Activated T-helper 17 cell treated with anti-CD3 and anti-CD28 coated beads, Interleukin-2, amount 50 U/mL, for 72 hours (primary cell): ENCODE results near the gene PRPF38B. TPM values are rescaled to one million over a fixed set of nuclear protein-coding genes. Genes with fewer than 3 reads are reported as not detected.
"Not testable (repeated sequence)": the region's sequence is repeated elsewhere in the genome, so short reads cannot be mapped to it uniquely, and the experiment has no call there.

ENCODE experiments used
- ATAC-seq: fragments of 150-1000 bp; cut with Tn5 transposase; replicated peaks from 2 replicates; pipeline ENCODE4 v1.10.0; 2021; ENCODE audit warnings: mild to moderate bottlenecking, moderate library complexity
- H3K27ac Mint-ChIP-seq: one replicate; pipeline ENCODE4 v1.8.0; 2022; ENCODE audit warnings: mixed read lengths
- H3K27me3 Mint-ChIP-seq: one replicate; pipeline ENCODE4 v1.8.0; 2022; ENCODE audit warnings: mixed read lengths
- H3K36me3 Mint-ChIP-seq: one replicate; pipeline ENCODE4 v1.8.0; 2022; ENCODE audit warnings: low read depth, mild to moderate bottlenecking, mixed read lengths
- H3K4me1 Mint-ChIP-seq: one replicate; pipeline ENCODE4 v1.8.0; 2022; ENCODE audit warnings: mixed read lengths
- H3K4me3 Mint-ChIP-seq: one replicate; pipeline ENCODE4 v1.8.0; 2022; ENCODE audit warnings: mild to moderate bottlenecking, mixed read lengths
- H3K9me3 Mint-ChIP-seq: one replicate; pipeline ENCODE4 v1.8.0; 2022; ENCODE audit warnings: mixed read lengths
- total RNA-seq, 2 donors: library from RNA; stranded (reverse); gene quantifications; one replicate each; pipeline ENCODE4 v1.2.3, GENCODE V29; 2022

The PRPF38B gene
- total RNA-seq, 2 donors from 2014 or later = 70.3 to 70.6 TPM

DNA sequence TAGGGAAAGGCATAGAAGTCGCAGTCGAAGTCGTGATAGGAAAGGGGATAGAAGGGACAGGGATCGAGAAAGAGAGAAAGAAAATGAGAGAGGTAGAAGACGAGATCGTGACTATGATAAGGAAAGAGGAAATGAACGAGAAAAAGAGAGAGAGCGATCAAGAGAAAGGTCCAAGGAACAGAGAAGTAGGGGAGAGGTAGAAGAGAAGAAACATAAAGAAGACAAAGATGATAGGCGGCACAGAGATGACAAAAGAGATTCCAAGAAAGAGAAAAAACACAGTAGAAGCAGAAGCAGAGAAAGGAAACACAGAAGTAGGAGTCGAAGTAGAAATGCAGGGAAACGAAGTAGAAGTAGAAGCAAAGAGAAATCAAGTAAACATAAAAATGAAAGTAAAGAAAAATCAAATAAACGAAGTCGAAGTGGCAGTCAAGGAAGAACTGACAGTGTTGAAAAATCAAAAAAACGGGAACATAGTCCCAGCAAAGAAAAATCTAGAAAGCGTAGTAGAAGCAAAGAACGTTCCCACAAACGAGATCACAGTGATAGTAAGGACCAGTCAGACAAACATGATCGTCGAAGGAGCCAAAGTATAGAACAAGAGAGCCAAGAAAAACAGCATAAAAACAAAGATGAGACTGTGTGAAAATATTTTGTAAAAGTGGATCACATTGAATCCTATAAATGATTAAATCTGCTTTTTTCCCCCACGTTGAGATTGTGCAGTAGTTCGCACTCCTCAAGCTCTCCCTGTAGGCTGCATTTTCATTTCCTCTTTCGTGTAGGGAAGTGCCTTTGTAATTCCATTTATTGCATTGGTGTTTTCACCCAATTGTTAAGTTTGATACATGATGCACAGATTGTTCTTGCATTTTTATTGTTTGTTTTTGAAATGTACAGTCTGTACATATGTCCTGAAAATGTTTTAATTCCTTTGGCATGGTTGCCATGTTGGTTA, 7.5 kb downstream of the PRPF38B start:
- peaks cover 26% of the 10 kb centered on the region for H3K4me1 Mint-ChIP-seq

DNA sequence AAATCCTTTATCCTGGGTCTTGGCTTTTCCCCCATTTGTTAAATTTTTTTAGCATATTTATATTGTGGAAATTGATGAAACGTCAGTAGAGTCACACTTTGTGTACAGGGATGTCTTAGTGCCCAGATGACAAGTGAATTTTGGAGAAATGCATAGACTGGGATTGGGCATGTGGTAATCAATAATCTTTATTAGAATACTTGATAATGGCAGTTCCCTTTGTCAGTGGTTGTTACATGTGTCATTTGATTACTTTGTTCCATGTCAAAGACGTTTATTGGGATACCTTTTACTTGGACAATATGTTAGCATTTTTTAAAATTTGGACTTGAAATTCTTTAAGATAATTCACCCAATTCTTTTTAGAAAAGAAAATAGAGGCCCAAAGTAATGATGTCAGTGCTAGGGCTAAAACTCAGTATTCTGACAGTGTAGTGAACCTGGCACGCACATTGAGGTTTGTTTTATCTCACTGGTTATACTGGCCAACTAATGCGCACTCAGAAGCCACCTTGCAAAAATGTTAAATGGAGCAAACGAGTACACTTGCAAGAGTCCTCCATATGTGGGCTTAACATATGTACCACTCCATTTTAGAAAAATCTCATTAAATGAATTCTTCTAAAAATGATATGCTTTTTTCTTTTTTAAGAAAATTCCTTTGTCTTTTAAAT, 9.2 kb downstream of the PRPF38B start:
- peaks cover 76% of the 10 kb centered on the region for H3K36me3 Mint-ChIP-seq
- ATAC-seq = no peak
- H3K4me3 Mint-ChIP-seq = no peak overlapping the region
- no peaks in the 10 kb centered on the region for H3K9me3 Mint-ChIP-seq
- peaks cover 33% of the 10 kb centered on the region for H3K4me1 Mint-ChIP-seq
- no peak overlapping the region for H3K27ac Mint-ChIP-seq
- no peaks in the 10 kb centered on the region for H3K27me3 Mint-ChIP-seq

More for the DNA sequence above, 7.5 kb downstream of the PRPF38B start:
- Mint-ChIP-seq H3K9me3 (no peaks in the 10 kb centered on the region), H3K4me3 (peak overlapping the region; percentile 94), H3K27me3 (no peaks in the 10 kb centered on the region), H3K36me3 (peaks cover 92% of the 10 kb centered on the region), H3K27ac (peak overlapping the region; percentile 87)
- ATAC-seq = no peak

GRCh38 chr1:108702109-108702508, 10.0 kb downstream of the PRPF38B start:
- not testable (repeated sequence) for H3K9me3 Mint-ChIP-seq, H3K27ac Mint-ChIP-seq, ATAC-seq, H3K27me3 Mint-ChIP-seq, H3K4me3 Mint-ChIP-seq
- Mint-ChIP-seq H3K36me3 (peaks cover 68% of the 10 kb centered on the region), H3K4me1 (peaks cover 33% of the 10 kb centered on the region)

DNA sequence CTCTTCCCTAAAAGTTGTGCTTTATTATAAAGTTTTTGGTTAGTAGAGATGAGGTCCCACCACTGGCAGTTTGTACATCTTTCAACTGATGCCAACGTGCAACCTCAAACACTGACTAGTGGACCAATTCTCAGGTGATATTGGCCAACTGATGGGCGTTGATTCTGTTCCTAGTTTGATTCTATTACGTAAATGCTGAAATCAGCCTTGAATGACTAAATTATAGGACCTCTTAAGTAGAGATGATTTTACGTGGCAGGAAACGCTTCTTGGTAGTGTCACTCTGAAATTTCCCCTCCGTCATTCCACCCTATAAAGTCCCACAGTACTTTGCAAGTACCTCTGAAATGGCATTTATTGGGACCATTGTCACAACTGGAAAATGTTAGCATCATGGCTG, 11.8 kb downstream of the PRPF38B start:
- Mint-ChIP-seq H3K36me3 (peaks cover 50% of the 10 kb centered on the region), H3K4me3 (peak overlapping the region; percentile 72), H3K9me3 (no peaks in the 10 kb centered on the region), H3K4me1 (peaks cover 28% of the 10 kb centered on the region), H3K27ac (peak overlapping the region; percentile 92), H3K27me3 (no peaks in the 10 kb centered on the region)
- ATAC-seq = peak; percentile 93

GRCh38 chr1:108704496-108704895, 12.4 kb downstream of the PRPF38B start:
- Mint-ChIP-seq H3K4me3 (peak overlapping the region; percentile 72), H3K9me3 (no peaks in the 10 kb centered on the region), H3K27ac (peak overlapping the region; percentile 92), H3K4me1 (peaks cover 25% of the 10 kb centered on the region), H3K36me3 (peaks cover 44% of the 10 kb centered on the region), H3K27me3 (no peaks in the 10 kb centered on the region)
- ATAC-seq = no peak

DNA sequence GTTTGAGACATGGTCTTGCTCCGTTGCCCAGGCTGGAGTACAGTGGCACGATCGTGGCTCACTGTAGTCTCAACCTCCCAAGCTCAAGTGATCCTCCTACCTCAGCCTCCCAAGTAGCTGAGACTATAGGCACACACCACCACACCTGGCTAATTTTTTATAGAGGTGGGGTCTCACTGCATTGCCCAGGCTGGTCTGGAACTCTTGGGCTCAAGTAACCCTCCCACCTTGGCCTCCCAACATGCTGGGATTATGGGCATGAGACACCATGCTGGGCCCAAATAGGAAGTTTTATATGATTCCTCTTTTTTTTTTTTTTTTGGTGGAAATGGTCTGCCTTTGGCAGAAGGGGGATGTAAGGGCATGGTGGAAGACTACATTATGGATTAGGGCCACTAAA, 14.5 kb downstream of the PRPF38B start:
- no peak for ATAC-seq
- no peaks in the 10 kb centered on the region for H3K27me3 Mint-ChIP-seq

GRCh38 chr1:108708691-108709660, 16.9 kb downstream of the PRPF38B start:
- no peaks in the 10 kb centered on the region for H3K9me3 Mint-ChIP-seq
- H3K4me1 Mint-ChIP-seq = peaks cover 19% of the 10 kb centered on the region
- no peak overlapping the region for H3K4me3 Mint-ChIP-seq
- H3K27ac Mint-ChIP-seq = no peak overlapping the region
- ATAC-seq = peak; percentile 77
- no peaks in the 10 kb centered on the region for H3K27me3 Mint-ChIP-seq
- peaks cover 1% of the 10 kb centered on the region for H3K36me3 Mint-ChIP-seq

More for the DNA sequence above, 14.5 kb downstream of the PRPF38B start:
- peaks cover 19% of the 10 kb centered on the region for H3K4me1 Mint-ChIP-seq
- H3K36me3 Mint-ChIP-seq = peaks cover 23% of the 10 kb centered on the region
- H3K27ac Mint-ChIP-seq = peak overlapping the region; percentile 7
- no peak overlapping the region for H3K4me3 Mint-ChIP-seq
- H3K9me3 Mint-ChIP-seq = no peaks in the 10 kb centered on the region

DNA sequence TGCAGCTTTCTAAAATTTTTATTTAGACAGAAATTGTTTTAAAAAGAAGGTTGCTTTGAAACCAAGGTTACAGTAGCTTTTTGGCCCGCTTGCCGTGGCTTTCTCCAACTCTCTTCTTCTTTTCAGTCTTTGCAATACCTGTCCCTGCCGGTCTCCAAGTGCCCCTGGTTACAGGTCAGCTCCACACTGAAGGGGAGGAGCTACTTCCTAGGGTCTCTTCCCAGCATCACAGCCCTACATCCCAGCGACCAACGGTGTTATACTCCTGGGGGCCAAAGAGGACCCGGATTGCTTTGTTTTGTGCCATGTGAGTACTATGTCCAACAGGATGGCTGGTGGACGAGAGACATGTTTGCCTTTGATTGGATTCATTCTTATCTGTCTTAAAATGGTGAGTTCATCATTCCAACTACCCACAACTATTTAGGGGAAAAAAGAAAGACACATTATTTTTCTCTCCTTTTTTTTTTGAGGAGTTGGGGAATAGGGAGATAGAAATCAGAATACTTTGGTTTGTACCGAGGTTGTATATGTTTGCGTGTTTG, 20.6 kb downstream of the PRPF38B start, which contains the start of gene FNDC7:
Gene FNDC7, plus strand, starts transcription at position 303 of the 545 bp plus-strand sequence. Its CDS starts 26 bp downstream, at position 329.
- Mint-ChIP-seq H3K4me1 (peaks cover 7% of the 10 kb centered on the region), H3K4me3 (no peak within 1 kb of the TSS), H3K36me3 (no peaks in the 10 kb centered on the region), H3K27ac (no peak within 1 kb of the TSS), H3K27me3 (no peaks in the 10 kb centered on the region), H3K9me3 (no peaks in the 10 kb centered on the region)
- no peak for ATAC-seq

DNA sequence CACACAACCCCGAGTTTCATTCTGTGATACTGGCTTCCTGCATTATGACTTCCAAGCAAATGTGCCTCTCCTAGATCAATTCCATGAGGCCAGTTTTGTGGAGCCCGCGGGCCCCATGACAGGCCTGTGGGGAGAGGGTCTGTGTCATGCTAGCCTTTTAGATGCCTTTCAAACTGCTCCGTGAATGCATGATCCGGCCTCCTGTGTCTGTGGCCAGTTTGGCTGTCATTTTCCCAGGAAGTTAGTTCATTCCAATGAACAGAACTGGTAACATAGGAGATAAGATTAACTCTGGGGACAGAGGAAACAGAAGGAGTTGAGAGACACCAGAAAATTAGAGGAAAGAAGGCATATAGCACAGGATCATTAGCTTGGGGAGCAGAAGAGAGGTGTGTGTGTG, 23.8 kb downstream of the PRPF38B start:
- Mint-ChIP-seq H3K4me3 (no peak overlapping the region), H3K36me3 (no peaks in the 10 kb centered on the region), H3K9me3 (no peaks in the 10 kb centered on the region), H3K4me1 (no peaks in the 10 kb centered on the region), H3K27me3 (no peaks in the 10 kb centered on the region), H3K27ac (no peak overlapping the region)
- no peak for ATAC-seq

GRCh38 chr1:108716437-108717230, 24.5 kb downstream of the PRPF38B start:
- H3K27ac Mint-ChIP-seq = no peak overlapping the region
- H3K4me1 Mint-ChIP-seq = no peaks in the 10 kb centered on the region
- ATAC-seq = no peak
- no peaks in the 10 kb centered on the region for H3K9me3 Mint-ChIP-seq
- H3K36me3 Mint-ChIP-seq = no peaks in the 10 kb centered on the region
- no peaks in the 10 kb centered on the region for H3K27me3 Mint-ChIP-seq
- no peak overlapping the region for H3K4me3 Mint-ChIP-seq

GRCh38 chr1:108717774-108718316, 25.7 kb downstream of the PRPF38B start:
- Mint-ChIP-seq H3K27ac (no peak overlapping the region), H3K4me1 (no peaks in the 10 kb centered on the region), H3K36me3 (no peaks in the 10 kb centered on the region), H3K27me3 (no peaks in the 10 kb centered on the region), H3K4me3 (no peak overlapping the region), H3K9me3 (no peaks in the 10 kb centered on the region)
- ATAC-seq = no peak

GRCh38 chr1:108718927-108719655, 27.0 kb downstream of the PRPF38B start:
- ATAC-seq = no peak
- Mint-ChIP-seq H3K4me1 (no peaks in the 10 kb centered on the region), H3K9me3 (no peaks in the 10 kb centered on the region), H3K36me3 (no peaks in the 10 kb centered on the region), H3K27ac (no peak overlapping the region), H3K4me3 (no peak overlapping the region), H3K27me3 (no peaks in the 10 kb centered on the region)
